Caco-2 (cell line): ENCODE measurements around the gene HOXA7. TPM values are rescaled to one million over a fixed set of nuclear protein-coding genes. Genes with fewer than 3 reads are reported as not detected.

Experiments
- BruUV-seq: library from RNA; stranded (reverse); fragments of 400-500 nt; replicated peaks from 2 replicates; lab custom pipeline; 2021; lab: Mats Ljungman, UMichigan
- CTCF ChIA-PET: fragments of 300-600 bp; sonication (Branson Sonifier 250); formaldehyde crosslinking; loops from one replicate; lab custom pipeline; 2022; ENCODE audit warnings: antibody characterized with exemption; lab: Charles Lee
- POLR2A ChIA-PET: fragments of 300-600 bp; sonication (Branson Sonifier 250); formaldehyde crosslinking; loops from one replicate; lab custom pipeline; 2022; ENCODE audit warnings: antibody characterized with exemption; lab: Charles Lee
- DNase-seq, 2 experiments: peaks; one replicate each; pipeline versions ENCODE4 v3.0.0 to v3.0.0-alpha.2; 2020 to 2022
- H3K27me3 ChIP-seq: replicated peaks from 2 replicates; pipeline ENCODE4 v1.6.0; 2011; ENCODE audit warnings: low read length; ENCODE audit not compliant: control insufficient read depth, insufficient read depth
- H3K36me3 ChIP-seq: 2 replicates; pipeline ENCODE4 v1.5.1; 2011; ENCODE audit warnings: low read length; ENCODE audit not compliant: control insufficient read depth, insufficient read depth
- H3K4me1 ChIP-seq: fragments of 250-450 bp; sonication (Bioruptor Pico); 2 replicates; pipeline ENCODE4 v1.5.1; 2020; ENCODE audit warnings: mild to moderate bottlenecking
- H3K4me3 ChIP-seq: 2 replicates; pipeline ENCODE4 v1.5.1; 2011; ENCODE audit warnings: low read depth, mild to moderate bottlenecking, control low read depth, low read length
- H3K9me3 ChIP-seq: fragments of 250-450 bp; sonication (Bioruptor Pico); 2 replicates; pipeline ENCODE4 v1.5.1; 2020; ENCODE audit warnings: mild to moderate bottlenecking, moderate library complexity
- H3K27ac Mint-ChIP-seq: one replicate; pipeline ENCODE4 v1.8.0; 2022; ENCODE audit warnings: mixed read lengths; ENCODE audit not compliant: unreplicated experiment
- H3K27me3 Mint-ChIP-seq: one replicate; pipeline ENCODE4 v1.8.0; 2022; ENCODE audit warnings: mixed read lengths; ENCODE audit not compliant: insufficient read depth, unreplicated experiment
- H3K36me3 Mint-ChIP-seq: one replicate; pipeline ENCODE4 v1.8.0; 2022; ENCODE audit warnings: mild to moderate bottlenecking, mixed read lengths; ENCODE audit not compliant: insufficient read depth, unreplicated experiment
- H3K4me1 Mint-ChIP-seq: one replicate; pipeline ENCODE4 v1.8.0; 2022; ENCODE audit warnings: low read depth, mixed read lengths; ENCODE audit not compliant: unreplicated experiment
- H3K4me3 Mint-ChIP-seq: one replicate; pipeline ENCODE4 v1.8.0; 2022; ENCODE audit warnings: mild to moderate bottlenecking, moderate library complexity, mixed read lengths; ENCODE audit not compliant: unreplicated experiment
- H3K9me3 Mint-ChIP-seq: one replicate; pipeline ENCODE4 v1.8.0; 2022; ENCODE audit warnings: mixed read lengths; ENCODE audit not compliant: unreplicated experiment
- intact Hi-C: fragments of 100-400 bp; cut with micrococcal nuclease; formaldehyde crosslinking; loops from one replicate; pipeline ENCODE4 v1.10.0; 2022; ENCODE audit not compliant: unreplicated experiment
- total RNA-seq: library from RNA; stranded (reverse); gene quantifications from 2 replicates; pipeline ENCODE4 v1.2.3, GENCODE V29; 2022
- TF ChIP-seq, protein P1 (sequence below), 2 experiments: fragments of 200-600 bp in 1 of 2; IDR thresholded peaks; 1 replicate in 1 of 2; 2 replicates in 1 of 2; pipeline versions ENCODE4 v1.5.1 to v1.8.0; 2011 to 2022; ENCODE audit warnings: antibody characterized with exemption in 1 of 2, control low read depth in 1 of 2, inconsistent platforms in 1 of 2, low read depth in 1 of 2, low read length in 1 of 2, mild to moderate bottlenecking in 1 of 2, moderate library complexity in 1 of 2; ENCODE audit not compliant: insufficient read depth in 1 of 2, severe bottlenecking in 1 of 2, unreplicated experiment in 1 of 2

The HOXA7 gene
- total RNA-seq, 1 experiment from 2014 or later: 19.9 TPM

GRCh38 chr7:27149842-27150567 lies 6.5 kb downstream of the HOXA7 start:
- Mint-ChIP-seq H3K9me3 (no peaks in the 10 kb centered on the region), H3K27ac (peak overlapping the region; percentile 82), H3K27me3 (no peaks in the 10 kb centered on the region), H3K36me3 (peaks cover 18% of the 10 kb centered on the region), H3K4me1 (no peaks in the 10 kb centered on the region), H3K4me3 (peak overlapping the region; percentile 94)
- Histone ChIP-seq H3K4me3 (peak overlapping the region; percentile 68), H3K4me1 (peaks cover 27% of the 10 kb centered on the region), H3K9me3 (no peaks in the 10 kb centered on the region), H3K36me3 (no peaks in the 10 kb centered on the region; the same call in none of the 2 replicates), H3K27me3 (no peaks in the 10 kb centered on the region)
- no TSS peak for BruUV-seq
- TF ChIP-seq, protein P1, sequence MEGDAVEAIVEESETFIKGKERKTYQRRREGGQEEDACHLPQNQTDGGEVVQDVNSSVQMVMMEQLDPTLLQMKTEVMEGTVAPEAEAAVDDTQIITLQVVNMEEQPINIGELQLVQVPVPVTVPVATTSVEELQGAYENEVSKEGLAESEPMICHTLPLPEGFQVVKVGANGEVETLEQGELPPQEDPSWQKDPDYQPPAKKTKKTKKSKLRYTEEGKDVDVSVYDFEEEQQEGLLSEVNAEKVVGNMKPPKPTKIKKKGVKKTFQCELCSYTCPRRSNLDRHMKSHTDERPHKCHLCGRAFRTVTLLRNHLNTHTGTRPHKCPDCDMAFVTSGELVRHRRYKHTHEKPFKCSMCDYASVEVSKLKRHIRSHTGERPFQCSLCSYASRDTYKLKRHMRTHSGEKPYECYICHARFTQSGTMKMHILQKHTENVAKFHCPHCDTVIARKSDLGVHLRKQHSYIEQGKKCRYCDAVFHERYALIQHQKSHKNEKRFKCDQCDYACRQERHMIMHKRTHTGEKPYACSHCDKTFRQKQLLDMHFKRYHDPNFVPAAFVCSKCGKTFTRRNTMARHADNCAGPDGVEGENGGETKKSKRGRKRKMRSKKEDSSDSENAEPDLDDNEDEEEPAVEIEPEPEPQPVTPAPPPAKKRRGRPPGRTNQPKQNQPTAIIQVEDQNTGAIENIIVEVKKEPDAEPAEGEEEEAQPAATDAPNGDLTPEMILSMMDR (IDR thresholded peaks at IDR 0.05; ENCODE audit: insufficient read depth in 1 of 2, low read depth in 1 of 2, low read length in 1 of 2, severe bottlenecking in 1 of 2, unreplicated experiment in 1 of 2): no peak
- no peak for DNase-seq
- ChIA-PET CTCF (interaction anchor here (0.6 to 4.0 kb wide), 7 partner anchors 11 to 768 kb away, joined by 3 to 40 read pairs (median 3); partner anchors contain the start of gene HOXA9), POLR2A (interaction anchor here (0.5 to 1.0 kb wide), 2 partner anchors 34 to 989 kb away, joined by 4 to 6 read pairs; no protein-coding TSS in a partner anchor)
- intact Hi-C loops: no loop called here

DNA sequence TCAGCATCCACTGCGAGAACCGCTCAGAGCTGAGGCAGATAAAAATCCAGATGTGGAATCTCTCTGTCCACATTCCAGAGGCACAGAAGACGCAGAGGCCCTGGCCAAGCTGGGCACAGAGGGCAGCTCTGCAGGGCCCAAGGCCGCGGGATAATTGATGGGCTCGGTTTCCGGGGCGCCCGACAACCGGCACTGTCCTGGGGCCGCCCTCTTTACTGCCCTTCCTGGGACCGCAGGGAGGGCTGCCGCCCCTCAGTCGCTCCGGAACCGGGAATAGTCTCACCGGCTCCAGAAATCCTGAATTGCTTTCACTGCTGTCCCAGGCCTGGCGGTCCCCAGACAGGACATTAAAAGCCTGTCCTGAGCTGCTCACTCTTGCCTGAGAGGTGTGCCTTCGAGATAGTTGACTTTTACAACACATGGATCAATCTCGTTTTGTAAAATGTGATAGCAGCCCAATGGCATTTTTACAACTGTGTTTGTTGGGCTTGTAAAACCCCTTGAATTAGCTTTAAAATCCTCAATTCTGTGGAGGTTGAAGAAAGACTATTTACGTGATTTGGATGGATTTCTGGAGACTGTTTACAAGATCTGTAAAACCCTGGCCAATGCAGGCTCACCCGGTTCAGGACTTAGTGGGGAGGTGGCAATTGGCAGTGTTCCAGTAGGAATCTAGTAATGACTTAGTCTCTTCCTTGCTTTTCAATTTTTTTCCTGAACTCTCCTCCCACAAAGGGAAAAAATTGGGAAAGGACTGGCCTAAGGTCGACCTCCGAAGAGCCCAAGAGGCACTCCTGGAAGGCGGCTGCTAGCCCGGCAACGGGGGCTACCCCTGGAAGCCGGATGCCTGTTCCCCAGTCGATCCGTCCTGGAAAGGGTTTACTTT lies 7.5 kb downstream of the HOXA7 start:
- Histone ChIP-seq H3K27me3 (no peaks in the 10 kb centered on the region), H3K36me3 (no peaks in the 10 kb centered on the region; the same call in 1 of the 2 replicates), H3K4me3 (no peak overlapping the region), H3K4me1 (peaks cover 27% of the 10 kb centered on the region), H3K9me3 (no peaks in the 10 kb centered on the region)
- no TSS peak for BruUV-seq
- intact Hi-C loops: no loop called here
- Mint-ChIP-seq H3K27me3 (no peaks in the 10 kb centered on the region), H3K27ac (peak overlapping the region; percentile 76), H3K9me3 (no peaks in the 10 kb centered on the region), H3K4me3 (peak overlapping the region; percentile 73), H3K4me1 (no peaks in the 10 kb centered on the region), H3K36me3 (peaks cover 12% of the 10 kb centered on the region)
- ChIA-PET CTCF (interaction anchor here (0.5 to 4.0 kb wide), 5 partner anchors 8 to 1262 kb away, joined by 3 to 40 read pairs (median 5); partner anchors contain the start of gene HOXA7), POLR2A (no interaction called here)
- TF ChIP-seq, protein P1 (IDR thresholded peaks at IDR 0.05; ENCODE audit: insufficient read depth in 1 of 2, low read depth in 1 of 2, low read length in 1 of 2, severe bottlenecking in 1 of 2, unreplicated experiment in 1 of 2): no peak
- peak in 1 of 2 experiments; percentile 25 for DNase-seq
